GM19463 (cell line): Measurements from ENCODE around the gene DRC7.
"Not testable (repeated sequence)": the region's sequence is repeated elsewhere in the genome, so short reads cannot be mapped to it uniquely, and the experiment has no call there.

Experiments used
- ATAC-seq: cut with Tn5 transposase; IDR thresholded peaks from one replicate; pipeline ENCODE4 v1.9.1; 2021; ENCODE audit warnings: mild to moderate bottlenecking, moderate library complexity; ENCODE audit not compliant: unreplicated experiment

The DRC7 gene

DNA sequence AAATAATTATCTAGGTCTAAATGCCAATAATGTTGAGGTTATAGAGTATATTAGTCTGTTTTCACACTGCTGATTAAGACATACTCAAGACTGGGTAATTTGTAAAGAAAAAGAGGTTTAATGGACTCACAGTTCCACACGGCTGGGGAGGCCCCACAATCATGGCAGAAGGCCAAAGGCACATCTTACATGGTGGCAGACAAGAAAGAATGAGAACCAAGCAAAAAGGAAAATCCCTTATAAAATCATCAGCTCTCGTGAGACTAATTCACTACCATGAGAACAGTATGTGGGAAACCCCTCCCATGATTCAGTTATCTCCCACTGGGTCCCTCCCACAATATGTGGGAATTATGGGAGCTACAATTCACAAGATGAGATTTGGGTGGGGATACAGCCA lies 38.1 kb downstream of the DRC7 start:
- ATAC-seq, result no peak

DNA sequence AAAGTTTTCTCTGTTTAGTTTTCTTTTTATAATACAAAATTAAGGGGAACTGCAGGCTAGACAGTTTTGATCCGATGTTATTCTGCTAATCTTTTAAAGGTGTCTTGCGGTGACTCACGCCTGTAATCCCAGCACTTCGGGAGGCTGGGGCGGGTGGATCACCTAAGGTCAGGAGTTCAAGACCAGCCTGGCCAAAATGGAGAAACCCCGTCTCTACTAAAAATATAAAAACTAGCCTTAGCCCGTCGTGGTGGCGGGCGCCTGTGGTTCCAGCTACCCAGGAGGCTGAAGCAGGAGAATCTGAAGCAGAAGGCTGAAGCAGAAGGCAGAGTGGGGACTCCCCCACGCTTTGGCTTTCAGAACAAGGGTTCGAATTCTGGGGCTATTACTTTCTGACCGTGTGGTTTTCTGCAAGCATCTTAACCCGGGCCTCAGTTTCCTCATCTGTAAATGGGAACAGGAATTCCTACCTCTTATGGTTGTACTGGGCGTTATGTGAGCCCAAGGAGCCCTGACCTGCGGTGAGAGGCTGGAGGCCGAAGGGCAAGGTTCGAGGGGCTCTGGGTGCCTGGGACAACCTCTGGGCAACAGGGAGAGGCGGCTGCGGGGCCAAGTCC lies 39.8 kb downstream of the DRC7 start:
- ATAC-seq, result no peak

DNA sequence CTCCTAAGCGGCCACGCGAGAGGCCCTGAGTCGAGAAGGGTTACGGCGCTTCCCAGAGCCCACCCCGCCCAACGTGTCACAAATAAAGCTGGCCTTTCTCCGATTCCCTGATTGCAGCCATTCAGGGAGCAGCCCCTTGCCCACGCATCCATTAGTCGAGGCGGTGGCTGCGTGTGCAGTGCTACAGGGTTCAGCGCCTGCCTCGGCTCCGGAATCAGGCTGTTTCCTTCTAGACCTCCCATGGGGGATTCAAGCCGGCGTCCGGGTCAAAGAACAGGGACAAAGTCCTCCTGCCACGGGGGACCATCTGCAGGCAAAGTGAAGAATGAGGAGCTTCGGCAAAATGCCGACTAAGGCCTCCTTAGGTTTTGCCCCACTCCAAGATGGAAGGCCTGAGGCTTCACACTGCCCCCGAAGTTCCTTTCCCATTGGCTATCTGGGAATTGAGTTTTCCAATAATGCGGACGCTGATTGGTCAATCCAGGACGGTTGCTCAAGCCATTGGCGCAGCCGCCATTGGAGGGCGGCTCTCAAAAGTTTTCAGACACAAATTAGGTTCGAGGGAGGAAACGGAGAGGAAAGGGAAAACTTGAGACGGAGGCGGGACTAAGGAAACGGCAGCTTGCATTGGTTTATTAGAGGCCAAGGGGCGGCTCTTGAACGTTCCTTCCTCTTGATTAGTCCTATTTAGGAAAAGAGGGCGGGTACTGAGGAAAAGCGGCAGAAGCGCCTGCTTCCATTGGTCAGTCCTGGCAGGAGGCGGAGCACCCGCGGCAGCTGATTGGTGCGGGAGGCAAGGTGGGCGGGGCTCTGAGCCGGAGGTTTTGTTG lies 40.5 kb downstream of the DRC7 start:
- peak; percentile 89 for ATAC-seq

DNA sequence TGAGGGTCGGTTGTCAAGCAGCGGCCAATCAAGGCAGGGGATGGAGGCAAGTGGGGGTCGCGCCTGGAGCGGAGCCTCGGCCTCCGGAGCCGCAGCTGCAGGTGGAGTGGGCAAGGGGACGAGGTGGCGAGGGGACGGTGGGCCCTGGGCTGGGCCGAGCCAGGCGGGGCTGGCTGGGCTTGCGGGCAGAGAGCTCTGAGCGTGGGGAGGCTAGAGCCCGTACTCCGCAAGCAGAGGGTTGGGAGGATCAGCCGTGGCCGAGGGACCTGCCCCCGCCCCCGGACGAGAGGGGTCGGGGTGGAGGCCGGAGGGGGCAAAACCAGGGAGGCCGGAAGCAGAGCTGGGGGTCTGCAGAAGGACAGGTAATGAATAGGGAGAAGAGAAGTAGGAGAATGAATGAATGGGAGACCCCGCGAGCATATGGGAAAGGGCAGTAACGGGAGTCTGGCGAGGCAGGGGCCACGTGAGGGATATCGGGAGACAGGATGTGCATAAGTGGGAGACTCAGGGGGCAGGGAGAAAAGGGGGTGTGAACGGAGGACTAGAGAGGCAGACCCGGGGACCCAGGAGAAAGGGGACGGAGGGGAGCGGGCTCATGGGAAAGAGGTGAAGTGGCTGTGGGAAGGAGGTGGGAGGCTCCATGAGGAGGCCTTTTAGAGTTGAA lies 41.3 kb downstream of the DRC7 start, which contains the start of gene KATNB1:
KATNB1 (plus strand) TSS at position 16 of the 664 bp plus-strand sequence. CDS start 1,474 bp downstream, outside the sequence.
- ATAC-seq, result no peak

DNA sequence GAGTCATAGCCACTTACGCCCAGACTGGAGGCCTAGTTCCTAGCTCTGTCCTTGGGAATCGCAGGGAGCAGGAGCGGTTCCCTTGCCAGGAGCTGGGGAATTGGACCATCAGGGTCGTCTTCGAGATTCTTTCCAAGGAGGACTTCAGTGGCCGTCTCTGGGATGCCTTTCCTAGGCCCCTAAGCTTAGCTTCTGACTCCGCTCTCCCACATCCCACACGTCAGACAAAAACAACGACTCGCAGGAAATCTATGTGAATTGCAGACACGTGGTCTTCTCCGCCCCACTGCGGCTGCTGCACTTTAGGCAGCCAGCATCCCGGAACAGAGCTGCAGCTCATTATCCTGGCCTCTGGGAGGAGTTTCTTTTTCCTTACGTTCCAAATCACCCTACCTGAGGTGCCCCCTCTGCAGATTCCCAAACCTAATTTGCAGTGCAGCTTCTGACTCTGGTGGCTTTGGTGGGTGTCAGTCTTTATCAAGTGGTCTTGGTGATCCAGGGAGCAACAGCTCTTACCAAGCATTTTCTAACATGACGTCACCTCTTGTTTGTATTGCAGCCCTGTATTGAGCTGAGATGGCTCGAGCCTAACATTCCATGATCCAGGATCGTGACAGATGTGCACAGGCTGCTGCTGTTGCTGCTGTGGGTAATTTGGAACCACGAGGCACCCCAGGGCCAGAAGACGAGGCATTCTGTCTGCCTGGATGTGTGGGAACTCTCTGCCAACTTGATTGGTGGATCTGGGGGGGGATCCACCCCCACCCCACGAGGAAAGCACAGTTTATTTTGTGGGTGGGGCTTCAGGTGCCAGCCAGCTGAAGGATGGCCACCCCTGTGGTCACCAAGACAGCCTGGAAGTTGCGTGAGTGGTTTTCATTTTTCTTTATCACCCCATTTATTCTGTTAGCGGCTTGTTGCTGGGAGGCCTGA lies 42.1 kb downstream of the DRC7 start:
- no peak for ATAC-seq

DNA sequence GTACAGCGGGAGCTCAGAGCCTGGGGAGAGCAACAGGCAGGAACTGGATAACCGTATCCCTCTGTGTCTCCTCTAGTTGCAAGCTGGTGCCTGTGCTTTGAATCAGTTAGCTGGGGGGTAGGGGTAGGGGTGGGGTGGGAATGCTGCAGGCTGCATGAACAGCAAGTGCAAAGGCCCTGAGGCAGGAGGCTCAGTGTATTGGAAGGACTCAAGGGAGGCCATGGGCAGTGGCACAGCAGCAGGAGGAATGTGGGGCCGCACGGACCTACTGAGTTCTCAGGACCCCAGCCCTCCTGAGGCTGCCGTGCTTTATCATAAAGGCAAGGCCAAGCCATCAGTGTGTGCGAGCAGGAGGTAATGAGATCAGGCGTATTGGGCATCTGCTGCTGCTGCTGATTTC lies 44.2 kb downstream of the DRC7 start:
- no peak for ATAC-seq

DNA sequence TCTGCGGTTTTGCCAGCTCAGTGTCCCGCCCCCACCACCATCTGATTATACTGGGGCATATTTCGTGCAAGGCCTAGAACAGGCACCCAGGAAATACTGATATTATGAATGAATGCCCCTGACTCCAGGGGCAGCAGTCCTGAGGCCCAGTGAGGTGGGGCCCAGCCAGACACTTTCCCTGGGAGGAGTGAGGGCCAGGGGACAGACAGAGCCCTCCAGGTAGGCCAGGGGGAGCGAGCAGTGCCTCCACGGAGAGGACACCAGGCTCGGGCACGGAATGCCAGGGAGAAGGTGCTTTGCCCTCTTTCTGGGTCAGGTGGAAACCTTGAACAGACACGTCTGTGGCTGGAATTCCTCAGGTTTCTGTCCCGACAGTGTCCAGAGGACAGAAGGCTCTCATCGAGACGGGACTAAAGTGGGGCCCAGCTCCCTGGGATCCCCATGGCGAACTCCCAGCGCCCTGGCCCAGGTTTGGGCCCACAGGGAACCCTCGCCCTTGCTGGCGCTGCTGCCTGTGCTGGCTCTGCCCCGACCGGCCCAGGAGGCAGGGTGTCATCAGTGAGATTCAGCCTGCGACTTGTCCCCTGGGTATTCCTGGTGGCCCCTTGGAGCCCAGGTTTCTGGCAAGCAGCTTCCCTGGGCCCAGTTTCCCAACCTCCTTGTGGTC lies 45.3 kb downstream of the DRC7 start:
- no peak for ATAC-seq

DNA sequence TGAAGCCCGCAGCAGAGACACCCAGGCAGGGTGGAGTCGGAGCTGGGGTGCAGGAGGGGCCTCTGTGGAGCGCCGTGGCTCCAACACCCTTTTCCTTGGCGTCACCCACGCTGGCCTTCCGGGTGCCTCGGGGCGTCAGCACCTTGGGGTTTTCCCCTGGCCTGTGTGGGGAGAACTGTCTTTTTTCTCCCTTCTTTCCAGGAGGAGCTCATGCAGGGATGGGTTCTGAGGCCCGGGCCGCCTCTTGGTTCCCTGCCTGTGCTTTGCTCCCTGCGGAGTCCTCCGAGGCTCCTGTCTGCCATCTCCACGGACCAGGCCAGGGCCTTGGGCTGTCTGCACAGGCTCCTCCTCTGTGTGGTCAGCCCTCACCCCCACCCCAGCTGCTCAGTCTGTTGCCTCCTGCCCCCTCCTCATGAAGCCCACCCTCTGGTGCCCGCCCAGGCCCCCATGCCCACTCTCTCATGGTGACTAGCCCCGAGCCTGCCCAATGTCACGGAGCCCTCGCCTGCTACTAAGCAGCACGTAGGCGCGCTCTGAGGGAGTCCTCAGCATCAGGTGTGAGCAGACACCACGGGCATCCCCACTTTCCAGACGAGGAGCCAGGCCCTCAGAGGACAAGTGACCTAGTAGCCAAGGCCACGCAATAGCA lies 45.9 kb downstream of the DRC7 start:
- no peak for ATAC-seq

DNA sequence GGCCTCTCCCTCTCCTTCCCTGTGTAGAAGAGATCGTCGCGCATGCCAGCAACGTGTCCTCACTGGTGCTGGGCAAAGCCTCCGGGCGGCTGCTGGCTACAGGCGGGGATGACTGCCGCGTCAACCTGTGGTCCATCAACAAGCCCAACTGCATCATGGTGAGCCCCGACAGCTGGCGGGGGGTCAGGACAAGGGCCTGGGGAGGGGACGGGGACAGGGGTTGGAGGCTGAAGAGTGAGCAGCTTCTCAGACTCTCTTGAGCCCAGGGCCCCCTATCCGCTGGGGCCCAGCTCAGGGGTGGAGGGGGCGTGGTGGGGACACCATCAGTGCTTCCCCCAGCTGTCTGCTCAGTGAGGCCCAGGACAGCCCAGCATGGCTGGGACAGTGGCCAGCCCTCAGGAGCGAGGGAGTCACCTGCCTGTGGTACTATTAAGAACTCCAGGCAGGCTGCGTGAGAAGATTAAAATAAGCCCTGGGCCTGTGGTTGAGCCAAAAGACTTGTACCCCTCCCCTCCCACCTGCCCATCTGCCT lies 47.1 kb downstream of the DRC7 start:
- ATAC-seq, result no peak

DNA sequence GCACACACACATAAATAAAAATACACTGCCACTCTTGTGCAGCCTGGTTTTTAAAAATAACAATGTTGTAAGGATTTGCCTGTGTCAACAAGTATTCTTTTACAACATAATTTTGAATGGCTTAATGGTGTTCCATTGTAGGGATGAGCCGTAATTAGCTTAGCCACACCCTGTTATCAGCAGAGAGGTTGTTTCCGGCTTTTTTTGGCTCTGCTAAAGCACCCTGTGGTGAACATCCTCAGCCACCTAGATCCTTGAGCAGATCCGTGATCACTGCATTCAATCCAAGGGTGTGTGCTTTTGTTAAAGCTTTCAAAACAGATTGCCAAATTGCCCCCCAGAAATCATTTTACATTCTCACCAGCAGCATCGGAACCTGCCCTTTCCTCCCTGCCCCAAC lies 47.9 kb downstream of the DRC7 start:
- no peak for ATAC-seq

DNA sequence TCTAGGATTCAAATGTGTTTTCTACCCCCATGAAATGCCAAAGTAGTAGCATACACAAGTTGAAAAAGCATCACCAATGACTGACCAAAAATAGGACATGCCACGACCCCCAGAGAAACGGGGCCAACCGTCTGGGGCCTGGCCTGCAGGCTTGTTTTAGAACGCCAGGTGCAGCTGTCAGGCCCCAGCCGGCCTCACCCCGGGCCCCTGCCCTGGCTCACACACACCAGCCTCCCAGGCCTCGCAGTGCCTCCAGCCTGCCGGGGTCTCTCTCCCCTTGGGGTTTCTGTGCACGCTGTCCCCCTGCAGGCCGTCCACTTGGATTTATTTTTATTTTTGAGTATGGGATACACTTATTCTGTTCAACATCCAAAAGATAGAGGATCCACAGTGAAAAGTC lies 48.9 kb downstream of the DRC7 start:
- ATAC-seq, result no peak

DNA sequence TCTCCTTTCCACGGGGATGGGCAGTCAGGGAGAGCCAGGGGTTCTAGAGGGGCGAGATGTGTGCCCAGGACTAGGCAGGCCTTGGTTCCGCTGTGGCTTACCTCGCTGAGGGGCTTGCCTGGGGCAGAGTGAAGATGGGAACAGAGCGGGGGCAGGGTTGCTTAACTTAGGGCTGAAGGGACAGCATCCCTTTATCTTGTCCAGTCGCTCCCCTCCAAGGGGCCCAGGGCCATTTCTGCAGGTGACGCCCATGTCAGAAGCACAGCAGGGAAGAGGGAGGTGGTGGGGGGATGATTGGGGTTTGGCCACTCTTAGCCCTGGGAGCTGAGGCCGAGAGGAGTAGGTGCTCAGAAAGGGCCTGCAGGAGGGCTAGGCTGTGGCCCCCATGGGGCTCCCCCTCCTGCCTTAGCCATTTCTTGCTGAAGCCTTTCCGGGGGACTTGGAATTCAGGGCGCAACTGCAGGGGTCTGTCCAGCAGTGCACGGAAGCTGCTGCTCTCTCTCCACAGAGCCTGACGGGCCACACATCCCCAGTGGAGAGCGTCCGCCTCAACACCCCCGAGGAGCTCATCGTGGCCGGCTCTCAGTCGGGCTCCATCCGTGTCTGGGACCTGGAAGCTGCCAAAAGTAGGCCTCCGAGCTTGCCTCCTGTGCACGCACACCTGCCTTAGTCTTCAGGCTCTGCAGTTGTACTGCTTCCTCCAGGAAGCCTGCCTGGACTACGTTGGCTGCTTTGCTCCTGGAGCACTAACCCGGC lies 49.5 kb downstream of the DRC7 start:
- no peak for ATAC-seq

DNA sequence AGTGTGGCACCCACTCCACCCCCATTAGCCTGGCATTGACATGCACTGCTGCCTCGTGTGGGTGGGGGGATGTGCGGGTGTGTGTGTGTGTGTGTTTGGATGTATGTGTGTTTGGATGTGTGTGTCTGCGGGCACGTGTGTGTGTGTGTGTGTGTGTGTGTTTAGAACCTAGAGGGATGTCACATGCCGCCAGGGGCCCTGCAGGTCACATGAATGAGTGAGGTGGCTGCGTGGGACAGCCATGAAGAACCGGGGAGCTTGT lies 50.0 kb downstream of the DRC7 start:
- ATAC-seq, result no peak

DNA sequence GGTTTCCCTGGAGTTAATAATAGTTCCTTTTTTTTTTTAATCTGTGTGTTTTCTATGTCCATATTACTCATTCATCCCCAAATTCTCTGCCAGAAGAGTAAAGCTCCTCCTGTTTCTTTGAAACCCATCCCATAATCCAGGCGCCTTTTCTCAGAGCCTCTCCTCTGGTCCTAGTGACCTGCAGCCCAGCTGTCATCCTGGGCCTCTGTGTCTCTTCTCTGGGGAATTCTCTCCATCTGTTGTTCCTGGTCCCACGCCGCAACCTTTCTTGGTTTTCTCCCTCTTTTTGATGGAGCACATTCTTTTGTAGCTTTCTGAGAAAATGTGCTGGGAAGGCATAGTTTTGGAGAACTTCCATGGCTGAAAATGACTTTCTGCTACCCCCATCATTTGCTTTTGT lies 51.2 kb downstream of the DRC7 start:
- no peak for ATAC-seq

DNA sequence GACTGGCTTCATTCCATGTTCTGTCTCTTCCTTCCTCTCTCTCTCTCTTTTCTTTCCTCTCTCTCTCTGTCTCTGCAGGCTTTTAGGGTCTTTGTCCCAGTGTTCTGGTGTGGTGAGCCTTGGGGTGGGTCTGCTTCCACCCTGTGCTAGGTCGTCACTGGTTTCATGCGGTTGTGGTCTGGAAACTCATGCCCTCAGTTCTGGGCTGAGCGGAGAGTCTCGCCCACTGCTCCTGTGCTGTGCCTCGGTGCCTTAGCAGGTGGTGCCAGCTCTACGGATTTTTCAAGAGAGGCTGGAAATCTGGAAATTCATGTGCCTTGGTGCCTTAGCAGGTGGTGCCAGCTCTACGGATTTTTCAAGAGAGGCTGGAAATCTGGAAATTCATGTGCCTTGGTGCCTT lies 51.7 kb downstream of the DRC7 start:
- not testable (repeated sequence) for ATAC-seq

DNA sequence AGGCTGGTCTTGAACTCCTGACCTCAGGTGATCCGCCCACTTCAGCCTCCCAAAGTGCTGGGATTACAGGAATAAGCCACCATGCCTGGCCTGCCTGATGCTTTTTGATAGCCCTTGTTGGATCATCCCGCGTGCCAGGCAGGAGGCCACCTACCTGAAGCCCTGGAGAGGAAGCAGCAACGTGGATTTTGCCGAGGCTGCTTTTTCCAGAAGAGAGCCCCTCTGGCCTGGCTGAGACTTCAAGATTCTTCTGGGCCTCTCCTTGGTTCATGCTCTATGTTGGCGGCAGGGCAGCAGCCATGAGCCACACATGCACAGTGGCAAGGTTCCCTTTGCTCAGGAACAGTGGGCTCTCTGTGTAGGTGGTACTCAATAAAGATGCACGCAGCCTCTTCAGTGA lies 52.5 kb downstream of the DRC7 start:
- no peak for ATAC-seq

DNA sequence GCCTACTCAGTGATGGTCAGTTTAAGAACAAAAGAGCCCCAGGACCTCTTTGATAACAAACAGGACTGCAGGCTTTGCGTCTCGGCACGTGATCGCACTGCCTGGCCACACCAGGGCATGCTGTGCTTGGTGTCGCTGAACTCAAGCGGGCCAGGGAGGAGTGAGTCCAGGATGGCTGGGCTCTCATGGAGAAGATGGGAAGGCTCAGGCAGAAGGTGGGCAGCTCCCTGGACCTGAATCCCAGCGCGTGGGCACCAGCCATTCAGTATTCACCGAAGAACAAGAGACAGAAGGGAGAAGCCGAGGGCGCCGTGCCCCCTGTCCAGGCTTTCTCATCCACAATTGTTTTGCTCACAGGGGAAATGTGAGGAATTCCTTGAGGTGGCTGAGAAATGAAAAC lies 52.9 kb downstream of the DRC7 start:
- no peak for ATAC-seq

DNA sequence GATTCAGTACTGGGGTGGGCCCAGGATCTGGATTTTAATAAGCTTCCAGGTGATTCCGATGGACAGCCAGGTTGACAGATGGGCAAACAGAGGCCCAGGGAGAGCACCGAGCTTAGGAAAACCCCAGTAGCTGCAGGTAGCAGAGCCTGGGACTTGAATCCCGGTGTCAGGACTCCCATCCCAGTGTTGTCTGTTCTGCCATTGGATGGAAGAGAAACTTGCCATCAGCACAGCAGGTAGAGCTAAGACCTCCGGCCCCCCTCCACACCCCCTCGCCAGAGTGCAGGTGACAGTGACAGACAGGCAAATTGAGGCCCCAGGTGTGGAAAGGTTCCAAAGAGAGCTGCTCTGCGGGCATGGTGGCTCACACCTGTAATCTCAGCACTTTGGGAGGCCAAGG lies 53.4 kb downstream of the DRC7 start:
- no peak for ATAC-seq

DNA sequence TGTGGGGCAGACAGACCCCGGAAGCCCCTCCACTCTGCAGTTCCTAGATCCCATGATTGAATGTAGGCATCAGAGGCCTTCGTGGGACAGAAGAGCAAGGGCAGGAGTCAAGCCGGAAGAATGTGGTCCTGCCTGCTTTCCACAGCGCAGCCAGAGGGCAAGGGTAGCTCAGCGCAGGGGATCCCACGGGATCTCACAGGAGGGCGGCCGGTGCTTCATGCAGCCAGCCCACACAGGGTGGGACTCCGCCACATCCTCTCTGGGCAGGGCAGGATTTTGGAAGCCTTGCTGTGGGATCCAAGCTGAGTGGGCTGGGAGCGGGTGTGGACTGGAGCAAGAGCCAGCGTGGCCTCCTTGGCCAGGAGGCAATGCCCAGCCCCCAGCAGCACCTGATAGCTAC lies 54.0 kb downstream of the DRC7 start:
- no peak for ATAC-seq
